HL-60/S4 (cell line): ENCODE data around the gene TAF11L9.
"Not testable (repeated sequence)": the region's sequence is repeated elsewhere in the genome, so short reads cannot be mapped to it uniquely, and the experiment has no call there.

Experiments
- in situ Hi-C: fragments of 300-500 bp; cut with MboI; formaldehyde crosslinking; loops from 2 replicates; pipeline ENCODE4 v1.14.3; 2022; ENCODE audit warnings: low sequenced_read_pairs

The TAF11L9 gene

GRCh38 chr5:17594255-17594654, at the start of gene TAF11L9:
Gene TAF11L9 (minus strand): TSS chr5:17594394.
- in situ Hi-C loops: not testable (repeated sequence)

- in situ Hi-C loops: no loop called here
These were observed 40.0 kb upstream of the TAF11L9 start, which contains the start of gene TAF11L14 for GRCh38 chr5:17634160-17634559. Gene TAF11L14 (plus strand): TSS chr5:17634460.

- in situ Hi-C loops: not testable (repeated sequence)
These were observed 37.6 kb upstream of the TAF11L9 start, which contains the start of gene TAF11L13 for GRCh38 chr5:17631788-17632187. Gene TAF11L13 (plus strand): TSS chr5:17632088.

GRCh38 chr5:17625686-17626085, 31.5 kb upstream of the TAF11L9 start:
- in situ Hi-C loops: no loop called here

GRCh38 chr5:17620627-17621026, 26.4 kb upstream of the TAF11L9 start:
- in situ Hi-C loops: no loop called here

- in situ Hi-C loops: no loop called here
These were observed 25.2 kb upstream of the TAF11L9 start for GRCh38 chr5:17619354-17619753.

GRCh38 chr5:17614872-17615605, 20.8 kb upstream of the TAF11L9 start:
- in situ Hi-C loops: no loop called here

GRCh38 chr5:17610092-17610491, 15.9 kb upstream of the TAF11L9 start, which contains the start of gene TAF11L12:
Gene TAF11L12 (plus strand): TSS chr5:17610392.
- in situ Hi-C loops: not testable (repeated sequence)

- in situ Hi-C loops: not testable (repeated sequence)
These were observed 13.3 kb upstream of the TAF11L9 start for GRCh38 chr5:17607461-17607860.

- in situ Hi-C loops: no loop called here
These were observed 10.8 kb upstream of the TAF11L9 start for GRCh38 chr5:17604951-17605350.

GRCh38 chr5:17603880-17604279, 9.7 kb upstream of the TAF11L9 start, which contains the start of gene TAF11L11:
Gene TAF11L11 (plus strand): TSS chr5:17604183.
- in situ Hi-C loops: not testable (repeated sequence)

GRCh38 chr5:17597728-17598127, 3.5 kb upstream of the TAF11L9 start, which contains the start of gene TAF11L10:
Gene TAF11L10 (minus strand): TSS chr5:17597828.
- in situ Hi-C loops: not testable (repeated sequence)

GRCh38 chr5:17590860-17591259, 3.3 kb downstream of the TAF11L9 start, which contains the start of gene TAF11L8:
Gene TAF11L8 (minus strand): TSS chr5:17590960.
- in situ Hi-C loops: not testable (repeated sequence)

- in situ Hi-C loops: not testable (repeated sequence)
These were observed 8.5 kb downstream of the TAF11L9 start, which contains the start of gene TAF11L7 for GRCh38 chr5:17585658-17586057. Gene TAF11L7 (minus strand): TSS chr5:17585758.
